Choroid plexus epithelial cell (primary cell): ENCODE measurements around the gene SAPCD2.

Source experiments
- DNase-seq: peaks from one replicate; pipeline ENCODE4 v3.0.0-alpha.2; 2010; ENCODE audit warnings: low read depth
- H3K4me3 ChIP-seq: 2 replicates; pipeline ENCODE4 v1.5.1; 2011; ENCODE audit warnings: low read depth, mild to moderate bottlenecking, control low read depth, low read length, moderate library complexity
- TF ChIP-seq, protein P1 (sequence below): conservative IDR thresholded peaks from 2 replicates; pipeline ENCODE4 v1.5.1; 2011; ENCODE audit warnings: low read depth, mild to moderate bottlenecking, control low read depth, inconsistent platforms, low read length, moderate library complexity

Gene SAPCD2

DNA sequence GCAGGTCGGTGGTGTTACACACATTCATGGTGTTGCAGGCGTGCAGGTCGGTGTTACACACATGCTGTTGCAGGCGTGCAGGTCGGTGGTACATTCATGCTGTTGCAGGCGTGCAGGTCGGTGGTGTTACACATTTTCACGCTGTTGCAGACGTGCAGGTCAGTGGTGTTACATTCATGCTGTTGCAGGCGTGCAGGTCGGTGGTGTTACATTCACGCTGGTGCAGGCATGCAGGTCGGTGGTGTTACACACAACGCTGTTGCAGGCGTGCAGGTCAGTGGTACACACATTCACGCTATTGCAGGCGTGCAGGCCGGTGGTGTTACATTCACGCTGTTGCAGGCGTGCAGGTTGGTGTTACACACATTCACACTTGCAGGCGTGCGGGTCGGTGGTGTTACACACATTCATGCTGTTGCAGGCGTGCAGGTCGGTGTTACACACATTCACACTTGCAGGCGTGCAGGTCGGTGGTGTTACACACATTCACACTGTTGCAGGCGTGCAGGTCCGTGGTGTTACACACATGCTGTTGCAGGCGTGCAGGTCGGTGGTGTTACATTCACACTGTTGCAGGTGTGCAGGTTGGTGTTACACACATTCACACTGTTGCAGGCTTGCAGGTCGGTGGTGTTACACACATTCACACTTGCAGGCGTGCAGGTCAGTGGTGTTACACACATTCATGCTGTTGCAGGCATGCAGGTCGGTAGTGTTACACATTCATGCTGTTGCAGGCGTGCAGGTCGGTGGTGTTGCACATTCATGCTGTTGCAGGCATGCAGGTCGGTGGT is 33.0 kb upstream of the SAPCD2 start:
- DNase-seq = no peak
- TF ChIP-seq, protein P1, sequence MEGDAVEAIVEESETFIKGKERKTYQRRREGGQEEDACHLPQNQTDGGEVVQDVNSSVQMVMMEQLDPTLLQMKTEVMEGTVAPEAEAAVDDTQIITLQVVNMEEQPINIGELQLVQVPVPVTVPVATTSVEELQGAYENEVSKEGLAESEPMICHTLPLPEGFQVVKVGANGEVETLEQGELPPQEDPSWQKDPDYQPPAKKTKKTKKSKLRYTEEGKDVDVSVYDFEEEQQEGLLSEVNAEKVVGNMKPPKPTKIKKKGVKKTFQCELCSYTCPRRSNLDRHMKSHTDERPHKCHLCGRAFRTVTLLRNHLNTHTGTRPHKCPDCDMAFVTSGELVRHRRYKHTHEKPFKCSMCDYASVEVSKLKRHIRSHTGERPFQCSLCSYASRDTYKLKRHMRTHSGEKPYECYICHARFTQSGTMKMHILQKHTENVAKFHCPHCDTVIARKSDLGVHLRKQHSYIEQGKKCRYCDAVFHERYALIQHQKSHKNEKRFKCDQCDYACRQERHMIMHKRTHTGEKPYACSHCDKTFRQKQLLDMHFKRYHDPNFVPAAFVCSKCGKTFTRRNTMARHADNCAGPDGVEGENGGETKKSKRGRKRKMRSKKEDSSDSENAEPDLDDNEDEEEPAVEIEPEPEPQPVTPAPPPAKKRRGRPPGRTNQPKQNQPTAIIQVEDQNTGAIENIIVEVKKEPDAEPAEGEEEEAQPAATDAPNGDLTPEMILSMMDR = no peak
- H3K4me3 ChIP-seq = no peak overlapping the region

DNA sequence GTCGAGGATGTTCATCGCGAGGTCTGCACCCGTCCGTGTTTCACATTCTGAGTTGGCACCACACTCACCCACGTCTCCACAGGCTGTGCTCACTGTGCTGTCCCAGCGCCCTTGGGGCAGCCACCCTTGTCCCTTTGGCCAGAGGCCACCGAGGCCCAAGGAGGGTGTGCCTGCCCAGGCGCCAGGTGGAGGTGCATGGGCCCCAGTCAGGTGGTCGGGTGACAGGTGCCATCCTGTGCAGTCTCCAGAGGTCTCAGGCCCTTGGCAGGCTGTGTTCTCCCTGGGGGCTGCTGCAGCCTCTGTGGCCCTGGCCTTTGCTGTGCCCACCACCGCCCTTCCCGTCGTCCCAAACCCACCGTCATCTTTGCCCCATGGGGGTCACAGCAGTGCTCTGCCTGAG is 28.9 kb upstream of the SAPCD2 start:
- DNase-seq = no peak
- TF ChIP-seq, protein P1 = no peak
- H3K4me3 ChIP-seq = no peak overlapping the region

DNA sequence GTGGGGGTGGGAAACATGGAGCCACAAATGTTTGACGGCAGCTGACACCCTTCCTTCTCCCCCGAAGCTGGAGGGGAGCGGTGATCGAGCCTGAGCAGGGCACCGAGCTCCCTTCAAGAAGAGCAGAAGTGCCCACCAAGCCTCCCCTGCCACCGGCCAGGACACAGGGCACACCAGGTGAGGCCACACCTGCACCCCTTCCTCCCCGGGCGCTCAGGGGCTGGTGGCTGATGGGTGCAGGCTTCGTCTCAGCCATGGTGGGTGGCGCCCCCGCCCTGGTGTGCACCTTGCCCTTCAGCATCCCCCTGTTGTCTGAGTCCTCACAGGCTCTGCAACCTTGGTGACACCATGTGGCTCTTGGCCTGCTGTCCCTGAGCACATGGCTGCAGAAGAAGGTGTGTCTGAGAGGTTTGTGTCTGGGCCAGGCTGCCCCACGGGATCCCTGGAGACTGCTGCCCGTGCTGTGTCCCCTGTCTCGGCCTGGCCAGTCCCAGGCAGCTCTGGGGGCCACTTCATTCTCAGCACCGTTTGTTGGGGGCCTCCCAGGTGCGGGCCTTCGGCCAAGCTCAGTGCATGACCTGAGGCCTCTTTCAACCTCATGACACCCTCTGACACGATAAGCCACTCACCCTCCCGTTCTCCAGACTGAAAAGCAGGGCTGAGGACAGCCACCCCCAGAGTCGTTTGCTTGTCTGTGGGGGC is 27.6 kb upstream of the SAPCD2 start:
- DNase-seq = no peak
- TF ChIP-seq, protein P1 = no peak
- no peak overlapping the region for H3K4me3 ChIP-seq

DNA sequence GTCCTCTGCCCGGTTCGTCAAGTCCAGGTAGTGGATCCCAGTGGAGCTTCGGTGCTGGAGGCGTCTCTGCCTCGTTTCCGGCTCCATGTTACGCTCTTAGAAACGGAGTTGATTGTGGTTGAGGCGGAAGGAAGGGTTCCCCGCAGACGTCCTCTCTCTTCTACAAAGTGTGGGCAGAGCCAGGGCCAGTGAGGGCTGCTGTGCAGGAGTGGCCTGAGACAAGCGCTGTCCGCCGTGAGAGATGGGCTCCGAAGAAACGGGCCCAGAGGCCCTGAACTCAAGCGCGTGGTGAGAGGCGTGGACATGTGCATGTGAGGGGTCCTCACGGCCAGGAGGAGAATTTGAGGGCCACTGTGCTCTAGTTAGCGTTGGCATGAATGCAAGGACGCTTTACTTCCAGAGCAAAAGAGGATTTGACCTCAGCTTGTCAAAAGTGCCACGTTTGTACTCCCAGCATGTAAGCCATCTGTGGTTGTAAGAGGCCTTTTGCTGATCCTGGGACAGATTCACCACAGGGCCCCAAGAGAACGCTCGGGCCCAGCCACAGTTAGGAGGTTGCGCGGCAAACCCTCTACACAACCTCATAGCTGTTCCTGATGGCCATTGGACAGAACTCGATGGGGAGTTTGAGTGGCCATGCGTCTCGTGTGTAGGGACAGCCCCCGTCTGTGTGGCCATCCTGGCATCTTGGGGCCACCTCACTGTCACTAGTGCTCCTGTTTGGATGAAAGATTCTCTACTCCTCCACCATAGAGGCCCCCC is 26.6 kb upstream of the SAPCD2 start:
- no peak overlapping the region for H3K4me3 ChIP-seq
- no peak for DNase-seq
- TF ChIP-seq, protein P1 = no peak

DNA sequence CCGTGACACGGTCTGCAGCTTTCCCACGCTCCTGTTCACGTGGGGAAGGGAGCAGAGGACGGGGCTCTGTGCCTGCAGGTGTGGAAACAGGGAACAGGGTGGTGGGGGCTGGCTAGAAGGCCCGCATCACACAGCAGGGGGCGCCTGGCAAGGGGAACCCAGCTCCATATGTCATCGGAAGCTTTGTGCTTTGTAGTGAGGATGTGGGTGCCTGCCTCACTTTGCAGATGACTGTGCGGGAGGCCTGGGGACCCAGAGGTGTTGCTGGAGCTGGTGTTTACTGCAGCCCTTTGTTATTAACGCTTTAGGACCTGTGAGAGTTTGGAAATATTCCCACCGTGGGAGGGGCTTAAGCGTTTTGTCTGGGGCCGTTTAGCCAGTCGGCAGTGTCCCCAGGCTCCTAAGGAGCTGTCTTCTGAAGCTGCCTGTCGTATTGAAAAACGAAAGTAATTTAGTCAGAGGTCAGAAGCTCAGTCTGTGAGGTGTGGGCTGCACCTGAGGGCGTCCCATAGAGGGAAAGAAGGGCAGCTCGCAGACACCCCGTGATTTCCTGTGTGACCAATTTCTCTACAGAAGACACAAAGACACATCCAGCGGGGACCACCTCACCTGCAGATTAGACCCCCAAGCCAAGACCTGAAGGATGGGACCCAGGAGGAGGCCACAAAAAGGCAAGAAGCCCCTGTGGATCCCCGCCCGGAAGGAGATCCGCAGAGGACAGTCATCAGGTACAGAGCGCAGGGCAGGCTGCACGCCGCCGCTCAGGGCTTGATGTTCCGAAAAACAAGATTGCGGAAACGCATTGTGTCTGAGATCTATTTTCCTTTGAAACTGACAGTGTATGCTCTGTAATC is 25.5 kb upstream of the SAPCD2 start:
- no peak overlapping the region for H3K4me3 ChIP-seq
- TF ChIP-seq, protein P1 = no peak
- no peak for DNase-seq

DNA sequence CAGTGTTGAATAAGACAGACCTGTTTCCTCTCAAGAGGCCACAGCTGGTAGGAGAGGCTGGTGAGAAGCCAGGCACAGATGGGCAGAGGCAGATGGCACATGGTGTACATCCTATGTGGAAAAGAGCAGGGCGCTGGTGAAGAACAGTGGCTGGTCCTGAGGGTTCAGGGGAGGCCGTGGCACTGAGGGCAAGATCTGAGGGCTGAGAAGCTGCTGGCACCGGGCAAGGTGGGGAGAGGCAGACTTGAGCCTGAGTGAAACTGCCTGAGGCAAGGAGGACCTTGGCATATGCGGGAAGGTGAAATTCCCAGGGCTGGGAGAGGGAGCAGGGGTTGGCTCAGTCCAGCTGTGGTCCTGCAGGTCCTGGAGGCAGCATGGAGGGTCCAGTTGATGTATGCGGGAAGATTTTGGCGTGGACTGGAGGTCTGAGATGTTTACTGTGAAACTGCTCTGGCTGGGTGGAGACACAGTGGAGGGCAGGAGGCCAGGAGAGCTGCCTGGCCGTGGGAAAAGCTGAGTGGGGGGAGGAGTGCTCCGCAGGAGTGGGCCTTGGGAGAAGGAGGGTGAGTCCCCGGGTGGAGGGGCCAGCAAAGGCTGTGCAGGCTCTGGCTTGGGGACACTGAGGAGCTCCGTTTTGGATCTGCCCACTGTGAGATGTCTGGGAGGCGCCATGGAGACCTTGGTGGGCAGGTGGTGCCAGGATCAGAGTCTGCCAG is 19.0 kb upstream of the SAPCD2 start:
- TF ChIP-seq, protein P1 = no peak
- no peak overlapping the region for H3K4me3 ChIP-seq
- DNase-seq = no peak
